Measurements from ENCODE around the gene CEP170B. TPM values are rescaled to one million over a fixed set of nuclear protein-coding genes. Genes with fewer than 3 reads are reported as not detected.

CEP170B gene
- total and polyA plus RNA-seq, 2 of the 13 experiments (the other 11 are each of a cell fraction or from before 2014, with no cell fraction given), result 4.3 to 8.8 TPM

DNA sequence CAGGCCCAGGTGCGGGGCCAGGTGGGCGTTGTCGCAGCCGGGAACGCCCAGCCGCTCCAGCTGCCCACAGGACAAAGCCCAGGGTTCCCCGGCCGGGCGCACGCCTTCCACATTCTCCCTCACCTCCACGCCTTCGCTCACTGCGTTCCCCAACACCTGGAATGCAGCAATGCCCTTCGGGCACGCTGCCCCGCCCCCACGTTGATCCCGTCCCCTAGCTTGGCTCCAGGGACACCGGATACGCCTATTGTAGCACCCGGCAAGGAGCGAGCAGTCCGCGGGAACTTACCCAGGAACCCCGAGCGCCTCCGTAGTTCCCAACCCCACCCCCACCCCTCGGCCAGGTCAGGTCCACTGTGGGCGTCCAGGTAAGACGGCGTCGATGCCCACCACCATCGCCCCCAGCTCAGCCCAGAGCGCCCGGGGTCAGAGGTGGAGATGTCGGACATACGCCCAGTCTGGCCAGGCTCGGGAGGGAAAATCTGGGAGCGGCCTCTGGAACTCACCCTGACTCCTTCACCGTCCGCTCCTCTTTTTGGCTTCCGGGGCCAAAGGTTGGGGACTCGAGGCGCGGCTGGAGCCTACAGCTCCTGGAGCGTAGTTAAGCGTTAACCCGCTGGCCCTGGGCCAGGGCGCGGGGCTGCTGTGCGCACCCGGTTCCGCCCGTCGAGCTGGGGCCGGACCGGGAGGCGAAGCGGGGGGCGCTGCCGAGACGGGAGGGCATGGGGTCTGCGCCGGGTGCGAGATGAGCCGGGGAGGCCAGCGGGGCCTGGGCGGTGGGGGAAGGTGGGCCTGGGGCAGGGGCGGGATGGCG is 594 bp upstream of the CEP170B start (continued):
- no peak for TF ChIP-seq NFIB (CRISPR knock-in tag; IDR thresholded peaks at IDR 0.05; ENCODE audit: borderline replicate concordance)
- no peak for TF ChIP-seq NR1H2 (CRISPR knock-in tag; IDR thresholded peaks at IDR 0.05; ENCODE audit: borderline replicate concordance, low read depth)
- TF ChIP-seq, protein P1, sequence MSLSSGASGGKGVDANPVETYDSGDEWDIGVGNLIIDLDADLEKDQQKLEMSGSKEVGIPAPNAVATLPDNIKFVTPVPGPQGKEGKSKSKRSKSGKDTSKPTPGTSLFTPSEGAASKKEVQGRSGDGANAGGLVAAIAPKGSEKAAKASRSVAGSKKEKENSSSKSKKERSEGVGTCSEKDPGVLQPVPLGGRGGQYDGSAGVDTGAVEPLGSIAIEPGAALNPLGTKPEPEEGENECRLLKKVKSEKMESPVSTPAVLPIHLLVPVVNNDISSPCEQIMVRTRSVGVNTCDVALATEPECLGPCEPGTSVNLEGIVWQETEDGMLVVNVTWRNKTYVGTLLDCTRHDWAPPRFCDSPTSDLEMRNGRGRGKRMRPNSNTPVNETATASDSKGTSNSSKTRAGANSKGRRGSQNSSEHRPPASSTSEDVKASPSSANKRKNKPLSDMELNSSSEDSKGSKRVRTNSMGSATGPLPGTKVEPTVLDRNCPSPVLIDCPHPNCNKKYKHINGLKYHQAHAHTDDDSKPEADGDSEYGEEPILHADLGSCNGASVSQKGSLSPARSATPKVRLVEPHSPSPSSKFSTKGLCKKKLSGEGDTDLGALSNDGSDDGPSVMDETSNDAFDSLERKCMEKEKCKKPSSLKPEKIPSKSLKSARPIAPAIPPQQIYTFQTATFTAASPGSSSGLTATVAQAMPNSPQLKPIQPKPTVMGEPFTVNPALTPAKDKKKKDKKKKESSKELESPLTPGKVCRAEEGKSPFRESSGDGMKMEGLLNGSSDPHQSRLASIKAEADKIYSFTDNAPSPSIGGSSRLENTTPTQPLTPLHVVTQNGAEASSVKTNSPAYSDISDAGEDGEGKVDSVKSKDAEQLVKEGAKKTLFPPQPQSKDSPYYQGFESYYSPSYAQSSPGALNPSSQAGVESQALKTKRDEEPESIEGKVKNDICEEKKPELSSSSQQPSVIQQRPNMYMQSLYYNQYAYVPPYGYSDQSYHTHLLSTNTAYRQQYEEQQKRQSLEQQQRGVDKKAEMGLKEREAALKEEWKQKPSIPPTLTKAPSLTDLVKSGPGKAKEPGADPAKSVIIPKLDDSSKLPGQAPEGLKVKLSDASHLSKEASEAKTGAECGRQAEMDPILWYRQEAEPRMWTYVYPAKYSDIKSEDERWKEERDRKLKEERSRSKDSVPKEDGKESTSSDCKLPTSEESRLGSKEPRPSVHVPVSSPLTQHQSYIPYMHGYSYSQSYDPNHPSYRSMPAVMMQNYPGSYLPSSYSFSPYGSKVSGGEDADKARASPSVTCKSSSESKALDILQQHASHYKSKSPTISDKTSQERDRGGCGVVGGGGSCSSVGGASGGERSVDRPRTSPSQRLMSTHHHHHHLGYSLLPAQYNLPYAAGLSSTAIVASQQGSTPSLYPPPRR (CRISPR knock-in tag; IDR thresholded peaks at IDR 0.05; ENCODE audit: borderline replicate concordance), result no peak
- no peak for TF ChIP-seq TRIM24 (CRISPR knock-in tag; IDR thresholded peaks at IDR 0.05)
- 0 out of 2 replicates have a peak, but pooled peaks have one; percentile 59 for TF ChIP-seq ZNF451 (CRISPR knock-in tag; IDR thresholded peaks at IDR 0.05)
- no peak for TF ChIP-seq RAD51 (IDR thresholded peaks at IDR 0.05; ENCODE audit: borderline replicate concordance)
- TF ChIP-seq, protein P2, sequence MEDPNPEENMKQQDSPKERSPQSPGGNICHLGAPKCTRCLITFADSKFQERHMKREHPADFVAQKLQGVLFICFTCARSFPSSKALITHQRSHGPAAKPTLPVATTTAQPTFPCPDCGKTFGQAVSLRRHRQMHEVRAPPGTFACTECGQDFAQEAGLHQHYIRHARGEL (CRISPR knock-in tag; IDR thresholded peaks at IDR 0.05), result 0 out of 2 replicates have a peak, but pooled peaks have one; percentile 21
- TF ChIP-seq SRF (IDR thresholded peaks at IDR 0.05; ENCODE audit: low read depth, low read length), result no peak
- TF ChIP-seq ZSCAN29 (CRISPR knock-in tag; conservative IDR thresholded peaks at IDR 0.05), result no peak
- TF ChIP-seq JUN (CRISPR knock-in tag; IDR thresholded peaks at IDR 0.05), result no peak
- TF ChIP-seq, protein P3, sequence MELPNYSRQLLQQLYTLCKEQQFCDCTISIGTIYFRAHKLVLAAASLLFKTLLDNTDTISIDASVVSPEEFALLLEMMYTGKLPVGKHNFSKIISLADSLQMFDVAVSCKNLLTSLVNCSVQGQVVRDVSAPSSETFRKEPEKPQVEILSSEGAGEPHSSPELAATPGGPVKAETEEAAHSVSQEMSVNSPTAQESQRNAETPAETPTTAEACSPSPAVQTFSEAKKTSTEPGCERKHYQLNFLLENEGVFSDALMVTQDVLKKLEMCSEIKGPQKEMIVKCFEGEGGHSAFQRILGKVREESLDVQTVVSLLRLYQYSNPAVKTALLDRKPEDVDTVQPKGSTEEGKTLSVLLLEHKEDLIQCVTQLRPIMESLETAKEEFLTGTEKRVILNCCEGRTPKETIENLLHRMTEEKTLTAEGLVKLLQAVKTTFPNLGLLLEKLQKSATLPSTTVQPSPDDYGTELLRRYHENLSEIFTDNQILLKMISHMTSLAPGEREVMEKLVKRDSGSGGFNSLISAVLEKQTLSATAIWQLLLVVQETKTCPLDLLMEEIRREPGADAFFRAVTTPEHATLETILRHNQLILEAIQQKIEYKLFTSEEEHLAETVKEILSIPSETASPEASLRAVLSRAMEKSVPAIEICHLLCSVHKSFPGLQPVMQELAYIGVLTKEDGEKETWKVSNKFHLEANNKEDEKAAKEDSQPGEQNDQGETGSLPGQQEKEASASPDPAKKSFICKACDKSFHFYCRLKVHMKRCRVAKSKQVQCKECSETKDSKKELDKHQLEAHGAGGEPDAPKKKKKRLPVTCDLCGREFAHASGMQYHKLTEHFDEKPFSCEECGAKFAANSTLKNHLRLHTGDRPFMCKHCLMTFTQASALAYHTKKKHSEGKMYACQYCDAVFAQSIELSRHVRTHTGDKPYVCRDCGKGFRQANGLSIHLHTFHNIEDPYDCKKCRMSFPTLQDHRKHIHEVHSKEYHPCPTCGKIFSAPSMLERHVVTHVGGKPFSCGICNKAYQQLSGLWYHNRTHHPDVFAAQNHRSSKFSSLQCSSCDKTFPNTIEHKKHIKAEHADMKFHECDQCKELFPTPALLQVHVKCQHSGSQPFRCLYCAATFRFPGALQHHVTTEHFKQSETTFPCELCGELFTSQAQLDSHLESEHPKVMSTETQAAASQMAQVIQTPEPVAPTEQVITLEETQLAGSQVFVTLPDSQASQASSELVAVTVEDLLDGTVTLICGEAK (IDR thresholded peaks at IDR 0.05), result no peak
- TF ChIP-seq, protein P3 (CRISPR knock-in tag; IDR thresholded peaks at IDR 0.05), result no peak
- no peak for TF ChIP-seq SYNCRIP (IDR thresholded peaks at IDR 0.05; ENCODE audit: insufficient read depth, low read depth, low read length)
- 0 out of 2 replicates have a peak, but pooled peaks have one; percentile 48 for TF ChIP-seq ARNT2 (CRISPR knock-in tag; IDR thresholded peaks at IDR 0.05; ENCODE audit: low read depth)
- TF ChIP-seq SMAD3 (CRISPR knock-in tag; IDR thresholded peaks at IDR 0.05), result no peak
